ENCODE results near the gene GPR132. TPM values are rescaled to one million over a fixed set of nuclear protein-coding genes. Genes with fewer than 3 reads are reported as not detected.

Gene GPR132
- total and polyA plus RNA-seq, 2 of the 8 experiments (the other 6 are each of a cell fraction or from before 2014, with no cell fraction given), result 0.11 TPM; not detected in 1

GRCh38 chr14:105013150-105013785 is 52.0 kb downstream of the GPR132 start (continued):
- TF ChIP-seq, protein P1, sequence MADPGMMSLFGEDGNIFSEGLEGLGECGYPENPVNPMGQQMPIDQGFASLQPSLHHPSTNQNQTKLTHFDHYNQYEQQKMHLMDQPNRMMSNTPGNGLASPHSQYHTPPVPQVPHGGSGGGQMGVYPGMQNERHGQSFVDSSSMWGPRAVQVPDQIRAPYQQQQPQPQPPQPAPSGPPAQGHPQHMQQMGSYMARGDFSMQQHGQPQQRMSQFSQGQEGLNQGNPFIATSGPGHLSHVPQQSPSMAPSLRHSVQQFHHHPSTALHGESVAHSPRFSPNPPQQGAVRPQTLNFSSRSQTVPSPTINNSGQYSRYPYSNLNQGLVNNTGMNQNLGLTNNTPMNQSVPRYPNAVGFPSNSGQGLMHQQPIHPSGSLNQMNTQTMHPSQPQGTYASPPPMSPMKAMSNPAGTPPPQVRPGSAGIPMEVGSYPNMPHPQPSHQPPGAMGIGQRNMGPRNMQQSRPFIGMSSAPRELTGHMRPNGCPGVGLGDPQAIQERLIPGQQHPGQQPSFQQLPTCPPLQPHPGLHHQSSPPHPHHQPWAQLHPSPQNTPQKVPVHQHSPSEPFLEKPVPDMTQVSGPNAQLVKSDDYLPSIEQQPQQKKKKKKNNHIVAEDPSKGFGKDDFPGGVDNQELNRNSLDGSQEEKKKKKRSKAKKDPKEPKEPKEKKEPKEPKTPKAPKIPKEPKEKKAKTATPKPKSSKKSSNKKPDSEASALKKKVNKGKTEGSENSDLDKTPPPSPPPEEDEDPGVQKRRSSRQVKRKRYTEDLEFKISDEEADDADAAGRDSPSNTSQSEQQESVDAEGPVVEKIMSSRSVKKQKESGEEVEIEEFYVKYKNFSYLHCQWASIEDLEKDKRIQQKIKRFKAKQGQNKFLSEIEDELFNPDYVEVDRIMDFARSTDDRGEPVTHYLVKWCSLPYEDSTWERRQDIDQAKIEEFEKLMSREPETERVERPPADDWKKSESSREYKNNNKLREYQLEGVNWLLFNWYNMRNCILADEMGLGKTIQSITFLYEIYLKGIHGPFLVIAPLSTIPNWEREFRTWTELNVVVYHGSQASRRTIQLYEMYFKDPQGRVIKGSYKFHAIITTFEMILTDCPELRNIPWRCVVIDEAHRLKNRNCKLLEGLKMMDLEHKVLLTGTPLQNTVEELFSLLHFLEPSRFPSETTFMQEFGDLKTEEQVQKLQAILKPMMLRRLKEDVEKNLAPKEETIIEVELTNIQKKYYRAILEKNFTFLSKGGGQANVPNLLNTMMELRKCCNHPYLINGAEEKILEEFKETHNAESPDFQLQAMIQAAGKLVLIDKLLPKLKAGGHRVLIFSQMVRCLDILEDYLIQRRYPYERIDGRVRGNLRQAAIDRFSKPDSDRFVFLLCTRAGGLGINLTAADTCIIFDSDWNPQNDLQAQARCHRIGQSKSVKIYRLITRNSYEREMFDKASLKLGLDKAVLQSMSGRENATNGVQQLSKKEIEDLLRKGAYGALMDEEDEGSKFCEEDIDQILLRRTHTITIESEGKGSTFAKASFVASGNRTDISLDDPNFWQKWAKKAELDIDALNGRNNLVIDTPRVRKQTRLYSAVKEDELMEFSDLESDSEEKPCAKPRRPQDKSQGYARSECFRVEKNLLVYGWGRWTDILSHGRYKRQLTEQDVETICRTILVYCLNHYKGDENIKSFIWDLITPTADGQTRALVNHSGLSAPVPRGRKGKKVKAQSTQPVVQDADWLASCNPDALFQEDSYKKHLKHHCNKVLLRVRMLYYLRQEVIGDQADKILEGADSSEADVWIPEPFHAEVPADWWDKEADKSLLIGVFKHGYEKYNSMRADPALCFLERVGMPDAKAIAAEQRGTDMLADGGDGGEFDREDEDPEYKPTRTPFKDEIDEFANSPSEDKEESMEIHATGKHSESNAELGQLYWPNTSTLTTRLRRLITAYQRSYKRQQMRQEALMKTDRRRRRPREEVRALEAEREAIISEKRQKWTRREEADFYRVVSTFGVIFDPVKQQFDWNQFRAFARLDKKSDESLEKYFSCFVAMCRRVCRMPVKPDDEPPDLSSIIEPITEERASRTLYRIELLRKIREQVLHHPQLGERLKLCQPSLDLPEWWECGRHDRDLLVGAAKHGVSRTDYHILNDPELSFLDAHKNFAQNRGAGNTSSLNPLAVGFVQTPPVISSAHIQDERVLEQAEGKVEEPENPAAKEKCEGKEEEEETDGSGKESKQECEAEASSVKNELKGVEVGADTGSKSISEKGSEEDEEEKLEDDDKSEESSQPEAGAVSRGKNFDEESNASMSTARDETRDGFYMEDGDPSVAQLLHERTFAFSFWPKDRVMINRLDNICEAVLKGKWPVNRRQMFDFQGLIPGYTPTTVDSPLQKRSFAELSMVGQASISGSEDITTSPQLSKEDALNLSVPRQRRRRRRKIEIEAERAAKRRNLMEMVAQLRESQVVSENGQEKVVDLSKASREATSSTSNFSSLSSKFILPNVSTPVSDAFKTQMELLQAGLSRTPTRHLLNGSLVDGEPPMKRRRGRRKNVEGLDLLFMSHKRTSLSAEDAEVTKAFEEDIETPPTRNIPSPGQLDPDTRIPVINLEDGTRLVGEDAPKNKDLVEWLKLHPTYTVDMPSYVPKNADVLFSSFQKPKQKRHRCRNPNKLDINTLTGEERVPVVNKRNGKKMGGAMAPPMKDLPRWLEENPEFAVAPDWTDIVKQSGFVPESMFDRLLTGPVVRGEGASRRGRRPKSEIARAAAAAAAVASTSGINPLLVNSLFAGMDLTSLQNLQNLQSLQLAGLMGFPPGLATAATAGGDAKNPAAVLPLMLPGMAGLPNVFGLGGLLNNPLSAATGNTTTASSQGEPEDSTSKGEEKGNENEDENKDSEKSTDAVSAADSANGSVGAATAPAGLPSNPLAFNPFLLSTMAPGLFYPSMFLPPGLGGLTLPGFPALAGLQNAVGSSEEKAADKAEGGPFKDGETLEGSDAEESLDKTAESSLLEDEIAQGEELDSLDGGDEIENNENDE (IDR thresholded peaks at IDR 0.05; ENCODE audit: insufficient replicate concordance, low read length), result no peak
- TF ChIP-seq EZH2 (IDR thresholded peaks at IDR 0.05; ENCODE audit: low read depth, low read length, severe bottlenecking) (no peak), KDM1A (IDR thresholded peaks at IDR 0.05; ENCODE audit: borderline replicate concordance, low read length) (no peak), SP4 (IDR thresholded peaks at IDR 0.05; ENCODE audit: low read length) (no peak), CEBPB (IDR thresholded peaks at IDR 0.05; ENCODE audit: low read depth, low read length) (no peak), BCL11A (IDR thresholded peaks at IDR 0.05; ENCODE audit: low read depth in 2 of 2, low read length in 2 of 2) (no peak), SIN3A (conservative IDR thresholded peaks at IDR 0.05 in 1 of 2, IDR thresholded peaks at IDR 0.05 in 1 of 2; ENCODE audit: low read depth in 1 of 2, low read length in 2 of 2) (no peak), EP300 (IDR thresholded peaks at IDR 0.05; ENCODE audit: borderline replicate concordance in 1 of 2, low read depth in 2 of 2, low read length in 2 of 2) (no peak), YY1 (IDR thresholded peaks at IDR 0.05; ENCODE audit: low read depth, low read length) (no peak), POLR2A (IDR thresholded peaks at IDR 0.05; ENCODE audit: control extremely low read depth in 1 of 2, low read depth in 2 of 2, low read length in 2 of 2) (no peak)

Measured in H1 (cell line).